ENCODE data around the gene IGF2BP1. TPM values are rescaled to one million over a fixed set of nuclear protein-coding genes. Genes with fewer than 3 reads are reported as not detected.
"Not testable (repeated sequence)": the region's sequence is repeated elsewhere in the genome, so short reads cannot be mapped to it uniquely, and the experiment has no call there.

IGF2BP1 gene
- polyA plus RNA-seq, 1 of the 3 experiments (the other 2 are of a cell fraction), result 0.05 TPM

DNA sequence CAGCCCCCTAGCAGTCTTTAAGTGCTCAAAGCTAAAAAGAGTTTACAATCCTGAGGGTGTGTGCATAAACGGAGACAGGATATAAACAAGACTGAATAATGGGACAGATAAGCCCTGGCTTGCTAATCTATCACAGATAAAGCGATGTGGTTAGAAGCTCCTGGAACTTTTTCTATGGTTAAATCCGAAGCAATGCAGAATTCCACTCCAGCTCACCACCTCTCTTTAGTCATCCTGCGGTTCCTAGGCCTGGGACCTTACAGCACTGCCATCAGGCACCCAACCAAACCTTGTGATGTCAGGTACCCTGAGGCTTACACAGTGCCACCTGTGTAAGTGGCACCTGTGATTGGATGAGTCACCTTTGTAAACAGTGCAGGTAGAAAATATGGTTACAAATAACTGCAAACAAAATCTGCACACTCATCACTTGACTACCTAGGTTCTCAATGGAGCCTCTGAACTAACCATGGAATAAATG, 103.9 kb downstream of the IGF2BP1 start:
- H4K20me1 ChIP-seq (ENCODE audit: insufficient read depth), result no peaks in the 10 kb centered on the region
- no peak overlapping the region for H3K4me3 ChIP-seq (ENCODE audit: low read depth in 2 of 2, low read length in 1 of 2)
- no peaks in the 10 kb centered on the region; the same call in 1 of the 2 replicates for H3K27me3 ChIP-seq (ENCODE audit: insufficient read depth)
- CTCF ChIA-PET, result interaction anchor here (1.0 kb wide), 1 partner anchor 13 kb away, joined by 3 read pairs; no protein-coding TSS in a partner anchor
- no peaks in the 10 kb centered on the region for H3K79me2 ChIP-seq (ENCODE audit: insufficient read depth)
- 42% methylated on average over 4 of the region's 4 CpGs for WGBS (ENCODE audit: low lambda C conversion rate)
- H3F3A ChIP-seq (replicated peaks; ENCODE audit: insufficient read depth), result peaks cover 17% of the 10 kb centered on the region
- H3K36me3 ChIP-seq (replicated peaks in 1 of 2; ENCODE audit: control insufficient read depth in 1 of 2, insufficient read depth in 2 of 2, low read length in 1 of 2), result no peaks in the 10 kb centered on the region
- H3K27ac ChIP-seq (ENCODE audit: low read depth in 2 of 2, low read length in 1 of 2), result peak overlapping the region in 1 of 2 experiments; percentile 60; a peak in 1 of 4 replicates
- no peaks in the 10 kb centered on the region for H3K9me2 ChIP-seq
- 0 out of 4 replicates have a peak, but pooled peaks cover 0 to 5% of the 10 kb centered on the region in 2 experiments for H3K4me1 ChIP-seq (ENCODE audit: control insufficient read depth in 1 of 2, insufficient read depth in 2 of 2, low read depth in 1 of 2, low read length in 1 of 2)
- no peak for DNase-seq
- H3K4me2 ChIP-seq, result no peak overlapping the region
- POLR2A ChIA-PET, result no interaction called here
- no peak overlapping the region for H2AFZ ChIP-seq (ENCODE audit: low read depth)
- no peak overlapping the region for H3K9ac ChIP-seq
- no peaks in the 10 kb centered on the region for H3K9me3 ChIP-seq
- TF ChIP-seq, protein P1, sequence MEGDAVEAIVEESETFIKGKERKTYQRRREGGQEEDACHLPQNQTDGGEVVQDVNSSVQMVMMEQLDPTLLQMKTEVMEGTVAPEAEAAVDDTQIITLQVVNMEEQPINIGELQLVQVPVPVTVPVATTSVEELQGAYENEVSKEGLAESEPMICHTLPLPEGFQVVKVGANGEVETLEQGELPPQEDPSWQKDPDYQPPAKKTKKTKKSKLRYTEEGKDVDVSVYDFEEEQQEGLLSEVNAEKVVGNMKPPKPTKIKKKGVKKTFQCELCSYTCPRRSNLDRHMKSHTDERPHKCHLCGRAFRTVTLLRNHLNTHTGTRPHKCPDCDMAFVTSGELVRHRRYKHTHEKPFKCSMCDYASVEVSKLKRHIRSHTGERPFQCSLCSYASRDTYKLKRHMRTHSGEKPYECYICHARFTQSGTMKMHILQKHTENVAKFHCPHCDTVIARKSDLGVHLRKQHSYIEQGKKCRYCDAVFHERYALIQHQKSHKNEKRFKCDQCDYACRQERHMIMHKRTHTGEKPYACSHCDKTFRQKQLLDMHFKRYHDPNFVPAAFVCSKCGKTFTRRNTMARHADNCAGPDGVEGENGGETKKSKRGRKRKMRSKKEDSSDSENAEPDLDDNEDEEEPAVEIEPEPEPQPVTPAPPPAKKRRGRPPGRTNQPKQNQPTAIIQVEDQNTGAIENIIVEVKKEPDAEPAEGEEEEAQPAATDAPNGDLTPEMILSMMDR (IDR thresholded peaks at IDR 0.05), result no peak
- TF ChIP-seq NFIC (IDR thresholded peaks at IDR 0.05; ENCODE audit: borderline replicate concordance), result no peak
- TF ChIP-seq, protein P2, sequence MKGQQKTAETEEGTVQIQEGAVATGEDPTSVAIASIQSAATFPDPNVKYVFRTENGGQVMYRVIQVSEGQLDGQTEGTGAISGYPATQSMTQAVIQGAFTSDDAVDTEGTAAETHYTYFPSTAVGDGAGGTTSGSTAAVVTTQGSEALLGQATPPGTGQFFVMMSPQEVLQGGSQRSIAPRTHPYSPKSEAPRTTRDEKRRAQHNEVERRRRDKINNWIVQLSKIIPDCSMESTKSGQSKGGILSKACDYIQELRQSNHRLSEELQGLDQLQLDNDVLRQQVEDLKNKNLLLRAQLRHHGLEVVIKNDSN (IDR thresholded peaks at IDR 0.05; ENCODE audit: borderline replicate concordance, low read depth), result no peak
- no peak for TF ChIP-seq EZH2phosphoT487 (IDR thresholded peaks at IDR 0.05; ENCODE audit: borderline replicate concordance, low read depth)
- TF ChIP-seq FOXJ3 (CRISPR knock-in tag; IDR thresholded peaks at IDR 0.05), result no peak
- TF ChIP-seq NRF1 (IDR thresholded peaks at IDR 0.05; ENCODE audit: low read depth, low read length), result no peak
- TF ChIP-seq TCF12 (IDR thresholded peaks at IDR 0.05), result no peak
- TF ChIP-seq MEF2A (IDR thresholded peaks at IDR 0.05; ENCODE audit: borderline replicate concordance, low read depth), result no peak
- TF ChIP-seq, protein P3, sequence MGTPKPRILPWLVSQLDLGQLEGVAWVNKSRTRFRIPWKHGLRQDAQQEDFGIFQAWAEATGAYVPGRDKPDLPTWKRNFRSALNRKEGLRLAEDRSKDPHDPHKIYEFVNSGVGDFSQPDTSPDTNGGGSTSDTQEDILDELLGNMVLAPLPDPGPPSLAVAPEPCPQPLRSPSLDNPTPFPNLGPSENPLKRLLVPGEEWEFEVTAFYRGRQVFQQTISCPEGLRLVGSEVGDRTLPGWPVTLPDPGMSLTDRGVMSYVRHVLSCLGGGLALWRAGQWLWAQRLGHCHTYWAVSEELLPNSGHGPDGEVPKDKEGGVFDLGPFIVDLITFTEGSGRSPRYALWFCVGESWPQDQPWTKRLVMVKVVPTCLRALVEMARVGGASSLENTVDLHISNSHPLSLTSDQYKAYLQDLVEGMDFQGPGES (IDR thresholded peaks at IDR 0.05; ENCODE audit: low read depth, low read length), result no peak
- no peak for TF ChIP-seq SIN3A (IDR thresholded peaks at IDR 0.05; ENCODE audit: borderline replicate concordance, low read depth, low read length)
- TF ChIP-seq POLR2AphosphoS5 (IDR thresholded peaks at IDR 0.05; ENCODE audit: low read depth, low read length), result no peak
- no peak for TF ChIP-seq RAD21 (IDR thresholded peaks at IDR 0.05; ENCODE audit: low read length)
- no peak for TF ChIP-seq TAF1 (IDR thresholded peaks at IDR 0.05; ENCODE audit: borderline replicate concordance, low read depth, low read length)
- TF ChIP-seq, protein P4, sequence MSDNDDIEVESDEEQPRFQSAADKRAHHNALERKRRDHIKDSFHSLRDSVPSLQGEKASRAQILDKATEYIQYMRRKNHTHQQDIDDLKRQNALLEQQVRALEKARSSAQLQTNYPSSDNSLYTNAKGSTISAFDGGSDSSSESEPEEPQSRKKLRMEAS (IDR thresholded peaks at IDR 0.05; ENCODE audit: low read depth), result no peak
- TF ChIP-seq, protein P5, sequence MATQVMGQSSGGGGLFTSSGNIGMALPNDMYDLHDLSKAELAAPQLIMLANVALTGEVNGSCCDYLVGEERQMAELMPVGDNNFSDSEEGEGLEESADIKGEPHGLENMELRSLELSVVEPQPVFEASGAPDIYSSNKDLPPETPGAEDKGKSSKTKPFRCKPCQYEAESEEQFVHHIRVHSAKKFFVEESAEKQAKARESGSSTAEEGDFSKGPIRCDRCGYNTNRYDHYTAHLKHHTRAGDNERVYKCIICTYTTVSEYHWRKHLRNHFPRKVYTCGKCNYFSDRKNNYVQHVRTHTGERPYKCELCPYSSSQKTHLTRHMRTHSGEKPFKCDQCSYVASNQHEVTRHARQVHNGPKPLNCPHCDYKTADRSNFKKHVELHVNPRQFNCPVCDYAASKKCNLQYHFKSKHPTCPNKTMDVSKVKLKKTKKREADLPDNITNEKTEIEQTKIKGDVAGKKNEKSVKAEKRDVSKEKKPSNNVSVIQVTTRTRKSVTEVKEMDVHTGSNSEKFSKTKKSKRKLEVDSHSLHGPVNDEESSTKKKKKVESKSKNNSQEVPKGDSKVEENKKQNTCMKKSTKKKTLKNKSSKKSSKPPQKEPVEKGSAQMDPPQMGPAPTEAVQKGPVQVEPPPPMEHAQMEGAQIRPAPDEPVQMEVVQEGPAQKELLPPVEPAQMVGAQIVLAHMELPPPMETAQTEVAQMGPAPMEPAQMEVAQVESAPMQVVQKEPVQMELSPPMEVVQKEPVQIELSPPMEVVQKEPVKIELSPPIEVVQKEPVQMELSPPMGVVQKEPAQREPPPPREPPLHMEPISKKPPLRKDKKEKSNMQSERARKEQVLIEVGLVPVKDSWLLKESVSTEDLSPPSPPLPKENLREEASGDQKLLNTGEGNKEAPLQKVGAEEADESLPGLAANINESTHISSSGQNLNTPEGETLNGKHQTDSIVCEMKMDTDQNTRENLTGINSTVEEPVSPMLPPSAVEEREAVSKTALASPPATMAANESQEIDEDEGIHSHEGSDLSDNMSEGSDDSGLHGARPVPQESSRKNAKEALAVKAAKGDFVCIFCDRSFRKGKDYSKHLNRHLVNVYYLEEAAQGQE (IDR thresholded peaks at IDR 0.05; ENCODE audit: low read depth, low read length), result no peak
- TF ChIP-seq FOXM1 (IDR thresholded peaks at IDR 0.05; ENCODE audit: low read depth), result no peak

DNA sequence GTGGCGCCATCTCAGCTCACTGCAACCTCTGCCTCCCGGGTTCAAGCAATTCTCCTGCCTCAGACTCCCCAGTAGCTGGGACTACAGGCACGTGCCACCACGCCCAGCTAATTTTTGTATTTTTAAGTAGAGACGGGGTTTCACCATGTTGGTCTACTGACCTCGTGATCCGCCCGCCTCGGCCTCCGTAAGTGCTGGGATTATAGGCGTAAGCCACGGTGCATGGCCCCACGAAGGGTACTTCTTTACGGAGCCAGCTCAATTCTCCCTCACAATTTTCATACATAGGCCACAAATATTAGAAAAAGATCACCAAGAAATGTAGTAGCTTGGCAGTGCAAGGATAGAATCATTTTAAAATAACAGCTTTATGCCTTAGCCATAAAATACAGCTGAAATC, 106.2 kb downstream of the IGF2BP1 start:
- POLR2A ChIA-PET; H3K9me3 ChIP-seq; H3K36me3 ChIP-seq (replicated peaks in 1 of 2; ENCODE audit: control insufficient read depth in 1 of 2, insufficient read depth in 2 of 2, low read length in 1 of 2); H3K27me3 ChIP-seq (ENCODE audit: insufficient read depth); DNase-seq; H3K9me2 ChIP-seq; H3K4me2 ChIP-seq; H3K27ac ChIP-seq (ENCODE audit: low read depth in 2 of 2, low read length in 1 of 2); H4K20me1 ChIP-seq (ENCODE audit: insufficient read depth); H3K4me3 ChIP-seq (ENCODE audit: low read depth in 2 of 2, low read length in 1 of 2); H3K9ac ChIP-seq; H3K79me2 ChIP-seq (ENCODE audit: insufficient read depth): not testable (repeated sequence)
- Histone ChIP-seq H3K4me1 (ENCODE audit: control insufficient read depth in 1 of 2, insufficient read depth in 2 of 2, low read depth in 1 of 2, low read length in 1 of 2) (peaks cover 0 to 14% of the 10 kb centered on the region in 2 experiments; a peak in 2 of 4 replicates), H3F3A (replicated peaks; ENCODE audit: insufficient read depth) (peaks cover 30% of the 10 kb centered on the region), H2AFZ (ENCODE audit: low read depth) (peak overlapping the region; percentile 48; the same call in 1 of the 2 replicates)
- 45% methylated on average over 14 of the region's 14 CpGs for WGBS (ENCODE audit: low lambda C conversion rate)
- CTCF ChIA-PET, result interaction anchor here (0.7 to 1.7 kb wide), 3 partner anchors 9 to 409 kb away, joined by 3 to 5 read pairs (median 3); no protein-coding TSS in a partner anchor

All from SK-N-SH (cell line).